MM.1S (cell line): ENCODE data around the gene NCAPD3.

Source experiments
- CTCF ChIP-seq: fragments of 300-600 bp; sonication (generic); IDR thresholded peaks from 2 replicates; pipeline ENCODE4 v1.5.1; 2016; ENCODE audit warnings: antibody characterized with exemption, low read length, mixed read lengths
- EZH2 ChIP-seq: fragments of 300-600 bp; sonication (generic); optimal IDR thresholded peaks from 2 replicates; pipeline ENCODE3; 2017; ENCODE audit warnings: low read depth, mild to moderate bottlenecking, antibody characterized with exemption, low read length, mixed read lengths
- EZH2phosphoT487 ChIP-seq: fragments of 300-600 bp; sonication (generic); IDR thresholded peaks from 2 replicates; pipeline ENCODE4 v1.6.1; 2018; ENCODE audit warnings: antibody characterized with exemption, low read length

GRCh38 chr11:134120143-134120850, 103.5 kb downstream of the NCAPD3 start:
- TF ChIP-seq CTCF (no peak), EZH2 (no peak), EZH2phosphoT487 (no peak)
